Left renal pelvis (tissue), 4 donors: ENCODE data around the gene LENEP. TPM values are rescaled to one million over a fixed set of nuclear protein-coding genes. Genes with fewer than 3 reads are reported as not detected.

Source experiments
- DNase-seq, 4 donors: peaks; one replicate each; pipeline ENCODE4 v3.0.0-alpha.2; 2013; ENCODE audit warnings: low read depth in 4 of 4, low spot score in 3 of 4
- polyA plus RNA-seq, 4 donors: library from polyadenylated mRNA; unstranded; fragments of 120-200 nt; gene quantifications; one replicate each; pipeline ENCODE4 v1.2.1, GENCODE V29; 2013; ENCODE audit not compliant: insufficient read length in 4 of 4

The LENEP gene
- polyA plus RNA-seq, 4 donors, result 0.30 to 0.73 (median 0.50) TPM; not detected in 1

GRCh38 chr1:154996966-154997701, 3.7 kb downstream of the LENEP start:
- DNase-seq, result no peak

GRCh38 chr1:154998201-154998780, 4.9 kb downstream of the LENEP start:
- DNase-seq, result no peak

GRCh38 chr1:154998818-154999570, 5.6 kb downstream of the LENEP start:
- no peak for DNase-seq

GRCh38 chr1:154999571-155000410, 6.4 kb downstream of the LENEP start:
- DNase-seq, result no peak

- DNase-seq, result no peak
These were observed 7.0 kb downstream of the LENEP start for GRCh38 chr1:155000411-155000725.

GRCh38 chr1:155000726-155001424, 7.5 kb downstream of the LENEP start:
- peak; percentile 88 to 94 (median 90) for DNase-seq

- no peak for DNase-seq
These were observed 8.0 kb downstream of the LENEP start for GRCh38 chr1:155001425-155001674.

- DNase-seq, result peak; percentile 94 to 98 (median 98)
These were observed 8.5 kb downstream of the LENEP start for GRCh38 chr1:155001675-155002463.

GRCh38 chr1:155002464-155003226, 9.3 kb downstream of the LENEP start, which contains the start of gene ZBTB7B:
ZBTB7B (plus strand) TSS chr1:155002802; CDS start chr1:155014661, 11,859 bp downstream.
- no peak for DNase-seq

GRCh38 chr1:155003227-155003765, 9.9 kb downstream of the LENEP start:
- DNase-seq, result no peak

- DNase-seq, result no peak
These were observed 10.5 kb downstream of the LENEP start for GRCh38 chr1:155003766-155004351.

GRCh38 chr1:155004352-155005075, 11.1 kb downstream of the LENEP start:
- DNase-seq, result no peak

GRCh38 chr1:155005076-155006011, 12.0 kb downstream of the LENEP start:
- no peak for DNase-seq

- no peak for DNase-seq
These were observed 13.3 kb downstream of the LENEP start for GRCh38 chr1:155006601-155007101.

GRCh38 chr1:155007251-155007828, 14.0 kb downstream of the LENEP start:
- no peak for DNase-seq
